ENCODE results near the gene ANK3. TPM values are rescaled to one million over a fixed set of nuclear protein-coding genes. Genes with fewer than 3 reads are reported as not detected.

The ANK3 gene
- total RNA-seq, 8 experiments from 2014 or later, result 8.1 to 191 (median 78.3) TPM

GRCh38 chr10:60331886-60332285, 57.8 kb downstream of the ANK3 start:
- Histone ChIP-seq H3K27ac (no peak overlapping the region), H3K4me1 (replicated peaks in 1 of 2) (peaks cover 6 to 13% of the 10 kb centered on the region in 2 donors), H3K4me3 (no peak overlapping the region)
- in situ Hi-C loops (cut with MboI; ENCODE audit: low pct_unique_long_range_greater_than_20kb in 2 of 9, low sequenced_read_pairs in 9 of 9, unreplicated experiment in 9 of 9), result no loop called here
- ATAC-seq (replicated peaks in 6 of 8), result no peak
- 70 to 100% (median 97%) methylated on average over 2 to 3 of the region's 3 CpGs for WGBS, 10 experiments

DNA sequence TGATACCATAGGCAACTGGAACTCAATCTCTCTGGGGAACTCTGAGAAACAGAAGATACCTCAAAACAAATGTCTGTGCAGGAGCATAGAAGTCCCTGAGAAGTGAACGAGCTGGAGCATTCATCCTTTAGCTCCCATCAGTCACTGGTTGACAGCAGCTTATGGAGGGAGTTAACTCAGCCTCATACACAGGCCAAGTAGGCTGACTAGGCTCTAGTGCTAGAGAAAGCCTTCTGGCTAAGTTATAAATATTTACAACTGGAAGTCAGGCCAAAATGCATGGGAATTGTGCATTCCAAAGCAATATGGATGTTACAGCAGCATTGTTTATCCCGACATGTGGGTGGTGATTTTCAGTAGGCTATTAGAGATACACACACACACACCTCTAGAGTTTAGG, 66.5 kb downstream of the ANK3 start:
- H3K4me3 ChIP-seq, result no peak overlapping the region
- no peak overlapping the region for H3K27ac ChIP-seq
- in situ Hi-C loops (cut with MboI; ENCODE audit: low pct_unique_long_range_greater_than_20kb in 2 of 9, low sequenced_read_pairs in 9 of 9, unreplicated experiment in 9 of 9), result no loop called here
- 0 to 30% (median 17%) methylated on average over 1 to 2 of the region's 2 CpGs; no CpG with 5 or more reads in 5 of the 10 experiments for WGBS, 10 experiments
- H3K4me1 ChIP-seq (replicated peaks in 1 of 2), result peaks cover 5 to 10% of the 10 kb centered on the region in 2 donors
- peak in 7 of 8 experiments; percentile 16 to 94 (median 53) for ATAC-seq (replicated peaks in 6 of 8)

DNA sequence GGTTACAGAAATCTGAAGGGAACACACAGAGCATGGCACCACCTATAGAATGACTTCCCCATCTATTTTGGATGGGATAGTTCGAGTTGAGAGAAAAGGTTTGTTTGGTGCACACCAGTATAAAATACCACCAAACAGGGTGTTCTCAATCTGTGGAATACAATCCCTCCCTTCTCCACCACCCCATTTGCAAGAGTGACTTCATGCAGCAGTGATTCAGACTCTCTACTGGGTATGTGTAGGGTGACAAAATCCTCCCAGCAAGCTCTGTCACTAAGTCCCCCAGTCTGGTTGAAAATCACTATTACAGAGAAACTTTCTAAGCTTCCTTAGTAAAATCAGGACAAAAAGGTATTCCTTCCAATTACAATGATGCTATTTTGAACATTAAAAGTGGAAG, 69.0 kb downstream of the ANK3 start:
- peaks cover 5 to 12% of the 10 kb centered on the region in 2 donors for H3K4me1 ChIP-seq (replicated peaks in 1 of 2)
- peak in 4 of 8 experiments; percentile 50 to 93 (median 80) for ATAC-seq (replicated peaks in 6 of 8)
- no peak overlapping the region for H3K4me3 ChIP-seq
- 33 to 100% methylated on average over 1 of the region's 1 CpG; no CpG with 5 or more reads in 8 of the 10 experiments for WGBS, 10 experiments
- in situ Hi-C loops (cut with MboI; ENCODE audit: low pct_unique_long_range_greater_than_20kb in 2 of 9, low sequenced_read_pairs in 9 of 9, unreplicated experiment in 9 of 9), result no loop called here
- H3K27ac ChIP-seq, result no peak overlapping the region

- in situ Hi-C loops (cut with MboI; ENCODE audit: low pct_unique_long_range_greater_than_20kb in 2 of 9, low sequenced_read_pairs in 9 of 9, unreplicated experiment in 9 of 9), result no loop called here
- Histone ChIP-seq H3K27ac (no peak overlapping the region), H3K4me3 (no peak overlapping the region), H3K4me1 (replicated peaks in 1 of 2) (peaks cover 5 to 18% of the 10 kb centered on the region in 2 donors)
- no peak for ATAC-seq (replicated peaks in 6 of 8)
- WGBS, 10 experiments, result 50 to 100% (median 100%) methylated on average over 1 of the region's 1 CpG; no CpG with 5 or more reads in 3 of the 10 experiments
These were observed 73.6 kb downstream of the ANK3 start for GRCh38 chr10:60316029-60316428.

GRCh38 chr10:60315311-60315710, 74.4 kb downstream of the ANK3 start:
- peaks cover 10 to 25% of the 10 kb centered on the region in 2 donors for H3K4me1 ChIP-seq (replicated peaks in 1 of 2)
- H3K4me3 ChIP-seq, result no peak overlapping the region
- WGBS, 10 experiments, result 21 to 86% (median 62%) methylated on average over 1 to 2 of the region's 2 CpGs
- no peak overlapping the region for H3K27ac ChIP-seq
- ATAC-seq (replicated peaks in 6 of 8), result no peak
- in situ Hi-C loops (cut with MboI; ENCODE audit: low pct_unique_long_range_greater_than_20kb in 2 of 9, low sequenced_read_pairs in 9 of 9, unreplicated experiment in 9 of 9), result no loop called here

GRCh38 chr10:60314069-60314940, 75.4 kb downstream of the ANK3 start:
- H3K4me3 ChIP-seq, result no peak overlapping the region
- H3K27ac ChIP-seq, result no peak overlapping the region
- ATAC-seq (replicated peaks in 6 of 8), result peak; percentile 60 to 94 (median 86)
- WGBS, 10 experiments, result 13 to 90% (median 64%) methylated on average over 2 to 5 of the region's 5 CpGs
- in situ Hi-C loops (cut with MboI; ENCODE audit: low pct_unique_long_range_greater_than_20kb in 2 of 9, low sequenced_read_pairs in 9 of 9, unreplicated experiment in 9 of 9), result no loop called here
- H3K4me1 ChIP-seq (replicated peaks in 1 of 2), result peaks cover 10 to 27% of the 10 kb centered on the region in 2 donors

DNA sequence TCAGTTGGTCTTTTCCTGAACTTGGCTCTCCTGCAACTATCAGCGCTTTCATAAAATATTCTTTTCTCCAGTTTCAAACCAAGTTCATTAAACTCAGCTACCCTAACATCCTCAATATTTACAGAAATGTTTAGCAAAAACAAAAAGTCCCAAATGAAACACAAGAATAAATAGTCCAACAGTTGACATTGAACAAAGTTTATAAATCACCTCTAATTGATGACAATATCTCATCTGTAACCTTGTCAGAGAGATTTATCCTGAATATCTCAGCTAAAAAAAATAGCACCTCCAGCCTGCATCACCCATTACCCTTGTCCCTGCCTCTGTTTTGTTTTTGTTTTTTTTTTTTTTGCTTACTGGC, 76.1 kb downstream of the ANK3 start:
- ATAC-seq (replicated peaks in 6 of 8), result no peak
- WGBS, 10 experiments, result 0 to 100% (median 89%) methylated on average over 1 of the region's 1 CpG; no CpG with 5 or more reads in 3 of the 10 experiments
- H3K4me3 ChIP-seq, result no peak overlapping the region
- in situ Hi-C loops (cut with MboI; ENCODE audit: low pct_unique_long_range_greater_than_20kb in 2 of 9, low sequenced_read_pairs in 9 of 9, unreplicated experiment in 9 of 9), result no loop called here
- H3K4me1 ChIP-seq (replicated peaks in 1 of 2), result peaks cover 10 to 27% of the 10 kb centered on the region in 2 donors
- no peak overlapping the region for H3K27ac ChIP-seq

- no peak overlapping the region for H3K27ac ChIP-seq
- WGBS, 10 experiments, result 0 to 94% (median 80%) methylated on average over 1 to 6 of the region's 6 CpGs; no CpG with 5 or more reads in 1 of the 10 experiments
These were observed 76.7 kb downstream of the ANK3 start for GRCh38 chr10:60312818-60313588.

DNA sequence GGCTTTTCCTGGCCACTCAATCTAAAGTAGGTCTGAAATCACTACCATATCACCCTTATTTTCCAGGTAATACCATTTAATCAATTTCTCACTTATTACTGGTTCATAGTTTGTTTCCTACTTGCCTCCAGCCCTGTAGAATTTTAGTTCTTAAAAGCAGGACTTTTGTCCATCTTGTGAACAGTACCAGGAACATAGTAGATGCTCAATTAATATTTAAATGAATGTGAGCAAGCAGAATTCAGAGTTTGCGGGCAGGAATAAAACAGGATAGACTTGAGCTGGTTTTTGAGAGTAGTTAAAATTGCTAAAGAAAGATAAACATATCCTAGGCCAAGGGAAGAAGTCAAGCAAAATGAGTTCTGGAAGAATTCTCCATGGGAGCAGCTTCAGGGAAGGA, 77.9 kb downstream of the ANK3 start:
- in situ Hi-C loops (cut with MboI; ENCODE audit: low pct_unique_long_range_greater_than_20kb in 2 of 9, low sequenced_read_pairs in 9 of 9, unreplicated experiment in 9 of 9), result no loop called here

More at GRCh38 chr10:60312818-60313588, 76.7 kb downstream of the ANK3 start:
- ATAC-seq (replicated peaks in 6 of 8), result peak in 5 of 8 experiments; percentile 21 to 73 (median 64)
- H3K4me3 ChIP-seq, result no peak overlapping the region
- in situ Hi-C loops (cut with MboI; ENCODE audit: low pct_unique_long_range_greater_than_20kb in 2 of 9, low sequenced_read_pairs in 9 of 9, unreplicated experiment in 9 of 9), result no loop called here
- peaks cover 10 to 23% of the 10 kb centered on the region in 2 donors for H3K4me1 ChIP-seq (replicated peaks in 1 of 2)

DNA sequence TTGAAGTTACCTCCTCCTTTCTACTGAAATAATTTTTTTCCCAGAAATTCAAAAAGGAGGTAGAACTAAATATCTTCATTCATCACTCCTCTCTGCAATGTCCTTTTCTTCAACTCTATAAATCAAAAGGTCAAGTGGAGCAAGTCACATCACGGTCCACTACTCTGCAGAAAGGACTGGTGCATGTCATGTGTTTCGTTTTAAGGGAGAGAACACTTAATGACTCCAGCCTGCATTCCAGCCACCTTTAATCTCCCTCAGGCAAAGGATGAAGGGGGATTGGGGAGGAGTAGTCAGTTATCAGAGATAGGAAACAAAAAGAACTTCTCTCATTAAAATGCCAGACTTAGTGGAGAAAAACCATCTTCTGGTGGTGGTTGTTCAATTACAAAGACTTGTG, 78.9 kb downstream of the ANK3 start:
- in situ Hi-C loops (cut with MboI; ENCODE audit: low pct_unique_long_range_greater_than_20kb in 2 of 9, low sequenced_read_pairs in 9 of 9, unreplicated experiment in 9 of 9), result no loop called here
- Histone ChIP-seq H3K4me3 (no peak overlapping the region), H3K27ac (peak overlapping the region in 1 of 2 donors; percentile 23), H3K4me1 (replicated peaks in 1 of 2) (peaks cover 13 to 24% of the 10 kb centered on the region in 2 donors)
- ATAC-seq (replicated peaks in 6 of 8), result peak in 4 of 8 experiments; percentile 59 to 80 (median 72)
- 0 to 67% (median 13%) methylated on average over 1 to 2 of the region's 2 CpGs; no CpG with 5 or more reads in 1 of the 10 experiments for WGBS, 10 experiments

More for the DNA sequence above, 77.9 kb downstream of the ANK3 start:
- Histone ChIP-seq H3K27ac (no peak overlapping the region), H3K4me1 (replicated peaks in 1 of 2) (peaks cover 13 to 24% of the 10 kb centered on the region in 2 donors), H3K4me3 (no peak overlapping the region)
- no peak for ATAC-seq (replicated peaks in 6 of 8)
- WGBS, 10 experiments, result 83 to 100% (median 94%) methylated on average over 1 of the region's 1 CpG; no CpG with 5 or more reads in 2 of the 10 experiments

- Histone ChIP-seq H3K4me1 (replicated peaks in 1 of 2) (peaks cover 13 to 24% of the 10 kb centered on the region in 2 donors), H3K4me3 (no peak overlapping the region), H3K27ac (no peak overlapping the region)
- ATAC-seq (replicated peaks in 6 of 8), result no peak
- in situ Hi-C loops (cut with MboI; ENCODE audit: low pct_unique_long_range_greater_than_20kb in 2 of 9, low sequenced_read_pairs in 9 of 9, unreplicated experiment in 9 of 9), result no loop called here
- 63 to 100% (median 100%) methylated on average over 1 to 2 of the region's 2 CpGs; no CpG with 5 or more reads in 2 of the 10 experiments for WGBS, 10 experiments
These were observed 79.8 kb downstream of the ANK3 start for GRCh38 chr10:60309891-60310290.

DNA sequence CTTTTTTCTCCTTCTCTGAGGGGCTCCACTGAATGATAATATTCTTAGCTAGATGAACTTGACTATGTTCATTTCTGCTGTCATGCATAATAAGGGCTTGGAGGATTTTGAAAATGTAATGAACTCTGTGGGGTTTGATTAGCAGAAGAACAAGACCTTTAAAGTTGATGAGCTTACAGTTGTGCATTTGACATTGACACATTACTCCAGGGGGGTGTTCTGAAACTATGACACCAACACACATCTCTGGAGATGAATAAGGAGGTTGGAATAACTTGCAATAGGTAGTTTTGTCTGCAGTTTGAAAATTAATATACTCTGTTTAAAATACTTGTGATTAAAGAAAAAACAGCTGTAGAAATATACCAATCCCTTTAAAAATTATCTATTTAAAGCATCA, 80.3 kb downstream of the ANK3 start:
- H3K27ac ChIP-seq, result no peak overlapping the region
- peaks cover 12 to 20% of the 10 kb centered on the region in 2 donors for H3K4me1 ChIP-seq (replicated peaks in 1 of 2)
- in situ Hi-C loops (cut with MboI; ENCODE audit: low pct_unique_long_range_greater_than_20kb in 2 of 9, low sequenced_read_pairs in 9 of 9, unreplicated experiment in 9 of 9), result no loop called here
- no peak overlapping the region for H3K4me3 ChIP-seq
- no peak for ATAC-seq (replicated peaks in 6 of 8)

DNA sequence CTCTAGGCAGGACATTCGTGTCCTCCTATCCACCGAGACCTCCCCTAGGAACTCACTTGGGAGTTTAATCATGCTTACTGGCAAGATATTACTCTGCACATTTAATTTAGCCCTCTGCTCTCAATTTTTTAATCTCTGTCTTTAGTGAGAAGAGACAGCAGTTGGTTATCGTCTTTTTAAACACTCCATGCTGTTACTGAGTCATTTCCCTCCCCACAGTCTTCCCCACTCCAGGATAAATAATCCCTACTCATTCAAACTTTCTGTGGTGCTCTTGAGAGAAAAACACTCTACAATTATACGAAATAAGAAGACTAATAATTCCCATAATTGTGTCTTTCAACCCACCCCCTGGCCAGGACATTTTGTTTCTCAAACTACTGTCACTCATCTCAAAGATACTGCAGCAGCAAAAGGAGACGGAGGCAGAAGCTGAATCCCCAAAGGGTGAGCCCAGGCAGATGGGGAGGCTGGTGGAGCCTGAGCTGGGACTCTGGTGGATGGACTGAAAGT, 84.2 kb downstream of the ANK3 start:
- in situ Hi-C loops (cut with MboI; ENCODE audit: low pct_unique_long_range_greater_than_20kb in 2 of 9, low sequenced_read_pairs in 9 of 9, unreplicated experiment in 9 of 9), result no loop called here
- WGBS, 10 experiments, result 43 to 100% (median 79%) methylated on average over 1 to 5 of the region's 5 CpGs; no CpG with 5 or more reads in 1 of the 10 experiments
- Histone ChIP-seq H3K4me3 (no peak overlapping the region), H3K27ac (no peak overlapping the region), H3K4me1 (replicated peaks in 1 of 2) (peaks cover 6 to 10% of the 10 kb centered on the region in 2 donors)
- ATAC-seq (replicated peaks in 6 of 8), result peak in 1 of 8 experiments; percentile 55
